Tibial nerve (tissue), 4 donors: Measurements from ENCODE around the gene NNAT. TPM values are rescaled to one million over a fixed set of nuclear protein-coding genes. Genes with fewer than 3 reads are reported as not detected.

Experiments
- DNase-seq, 2 donors: peaks; one replicate each; pipeline ENCODE4 v3.0.0-alpha.2; 2019; ENCODE audit warnings: low spot score in 2 of 2
- H3K27ac ChIP-seq, 4 donors: fragments of 200-600 bp; sonication (generic) in 3 of 4; one replicate each; pipeline ENCODE4 v1.5.1; 2017 to 2019; ENCODE audit warnings: mild to moderate bottlenecking in 1 of 4
- H3K27me3 ChIP-seq, 2 donors: fragments of 200-600 bp; sonication (generic) in 1 of 2; one replicate each; pipeline versions ENCODE4 v1.5.1 to v1.6.0; 2017 to 2019
- H3K36me3 ChIP-seq, 3 donors: fragments of 200-600 bp; sonication (generic); one replicate each; pipeline ENCODE4 v1.5.1; 2018 to 2019
- H3K4me1 ChIP-seq, 4 donors: fragments of 200-600 bp; sonication (generic) in 3 of 4; one replicate each; pipeline ENCODE4 v1.5.1; 2017 to 2019
- H3K4me3 ChIP-seq, 4 donors: fragments of 200-600 bp; sonication (generic) in 3 of 4; one replicate each; pipeline ENCODE4 v1.5.1; 2017 to 2019; ENCODE audit warnings: mild to moderate bottlenecking in 1 of 4, moderate library complexity in 1 of 4
- H3K9me3 ChIP-seq, 4 donors: fragments of 200-600 bp; sonication (generic) in 3 of 4; one replicate each; pipeline ENCODE4 v1.5.1; 2017 to 2019
- EP300 ChIP-seq, 2 donors: sonication (generic); formaldehyde crosslinking; IDR thresholded peaks; one replicate each; pipeline ENCODE4 v1.6.1; 2017; ENCODE audit warnings: antibody characterized with exemption in 2 of 2, mild to moderate bottlenecking in 1 of 2
- POLR2A ChIP-seq, 2 donors: fragments of 450-650 bp; IDR thresholded peaks; one replicate each; pipeline ENCODE4 v1.6.1; 2017; ENCODE audit warnings: antibody characterized with exemption in 2 of 2, mild to moderate bottlenecking in 2 of 2, moderate library complexity in 2 of 2
- WGBS, 2 donors: methylation state at CpG; one replicate each; pipeline ENCODE4 v1.1.5; 2018; 5-methylcytosine and 5-hydroxymethylcytosine counted together
- total RNA-seq, 4 donors: library from RNA; depleted of rRNA; stranded (reverse); fragments of >200 nt; gene quantifications; one replicate each; pipeline ENCODE4 v1.1.0, GENCODE V29; 2016
- TF ChIP-seq, protein P1 (sequence below), 5 experiments: fragments of 200-600 bp in 3 of 5; fragments of 450-650 bp in 2 of 5; sonication (generic) in 3 of 5; IDR thresholded peaks; one replicate each; pipeline ENCODE4 v1.5.1; 2016 to 2019; ENCODE audit warnings: antibody characterized with exemption in 5 of 5, mild to moderate bottlenecking in 3 of 5, moderate library complexity in 2 of 5

The NNAT gene
- total RNA-seq, 4 donors from 2014 or later, result 2.7 to 12.3 (median 8.4) TPM

- no peak for TF ChIP-seq EP300 (IDR thresholded peaks at IDR 0.05)
- TF ChIP-seq, protein P1, sequence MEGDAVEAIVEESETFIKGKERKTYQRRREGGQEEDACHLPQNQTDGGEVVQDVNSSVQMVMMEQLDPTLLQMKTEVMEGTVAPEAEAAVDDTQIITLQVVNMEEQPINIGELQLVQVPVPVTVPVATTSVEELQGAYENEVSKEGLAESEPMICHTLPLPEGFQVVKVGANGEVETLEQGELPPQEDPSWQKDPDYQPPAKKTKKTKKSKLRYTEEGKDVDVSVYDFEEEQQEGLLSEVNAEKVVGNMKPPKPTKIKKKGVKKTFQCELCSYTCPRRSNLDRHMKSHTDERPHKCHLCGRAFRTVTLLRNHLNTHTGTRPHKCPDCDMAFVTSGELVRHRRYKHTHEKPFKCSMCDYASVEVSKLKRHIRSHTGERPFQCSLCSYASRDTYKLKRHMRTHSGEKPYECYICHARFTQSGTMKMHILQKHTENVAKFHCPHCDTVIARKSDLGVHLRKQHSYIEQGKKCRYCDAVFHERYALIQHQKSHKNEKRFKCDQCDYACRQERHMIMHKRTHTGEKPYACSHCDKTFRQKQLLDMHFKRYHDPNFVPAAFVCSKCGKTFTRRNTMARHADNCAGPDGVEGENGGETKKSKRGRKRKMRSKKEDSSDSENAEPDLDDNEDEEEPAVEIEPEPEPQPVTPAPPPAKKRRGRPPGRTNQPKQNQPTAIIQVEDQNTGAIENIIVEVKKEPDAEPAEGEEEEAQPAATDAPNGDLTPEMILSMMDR (IDR thresholded peaks at IDR 0.05), result no peak
- TF ChIP-seq POLR2A (IDR thresholded peaks at IDR 0.05), result no peak
- H3K27me3 ChIP-seq, result peaks cover 0 to 48% of the 10 kb centered on the region in 2 donors
- DNase-seq, result no peak
- H3K4me1 ChIP-seq, result peaks cover 0 to 6% (median 0%) of the 10 kb centered on the region in 4 donors
- no peaks in the 10 kb centered on the region for H3K36me3 ChIP-seq
- H3K9me3 ChIP-seq, result no peaks in the 10 kb centered on the region
- 69 to 72% methylated on average over 4 of the region's 4 CpGs for WGBS, 2 donors
- no peak overlapping the region for H3K4me3 ChIP-seq
- no peak overlapping the region for H3K27ac ChIP-seq
These were observed 39.6 kb downstream of the NNAT start for GRCh38 chr20:37560629-37561028.

DNA sequence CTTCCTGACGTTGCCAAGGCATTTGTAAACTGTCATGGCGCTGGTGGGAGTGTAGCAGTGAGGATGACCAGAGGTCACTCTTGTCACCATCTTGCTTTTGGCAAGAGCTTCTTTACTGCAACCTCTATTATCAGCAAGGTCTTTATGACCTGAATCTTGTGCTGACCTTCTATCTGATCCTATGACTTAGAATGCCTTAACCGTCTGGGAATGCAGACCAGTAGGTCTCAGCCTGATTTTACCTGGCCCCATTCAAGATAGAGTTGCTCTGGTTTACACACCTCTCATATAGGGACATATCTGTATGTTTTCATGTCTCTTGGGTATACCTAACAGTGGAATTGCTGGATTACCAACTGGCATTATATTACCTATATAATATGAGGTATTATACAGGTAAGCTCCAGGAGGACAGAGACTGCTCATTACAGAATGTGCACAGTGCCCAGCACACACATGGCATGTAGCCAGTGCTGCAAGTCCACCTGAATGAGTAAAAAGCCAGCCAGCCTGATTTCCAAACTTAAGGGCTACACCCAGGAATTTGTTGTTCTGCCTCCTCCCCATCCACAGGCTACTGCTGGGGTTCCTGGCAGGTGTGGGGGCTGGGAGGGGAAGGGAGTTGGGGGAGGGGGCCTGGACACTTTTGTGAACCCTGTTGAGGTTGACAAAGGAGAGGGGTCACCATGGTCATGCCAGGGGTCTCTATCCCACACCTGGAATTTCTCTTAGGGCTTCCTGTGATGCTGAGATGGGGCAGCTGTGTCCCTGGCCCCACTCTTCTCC is 41.8 kb downstream of the NNAT start:
- TF ChIP-seq POLR2A (IDR thresholded peaks at IDR 0.05) (no peak), EP300 (IDR thresholded peaks at IDR 0.05) (no peak)
- TF ChIP-seq, protein P1 (IDR thresholded peaks at IDR 0.05), result no peak
- no peak overlapping the region for H3K27ac ChIP-seq
- no peak overlapping the region for H3K4me3 ChIP-seq
- peaks cover 0 to 71% of the 10 kb centered on the region in 2 donors for H3K27me3 ChIP-seq
- no peak for DNase-seq
- no peaks in the 10 kb centered on the region for H3K9me3 ChIP-seq
- peaks cover 0 to 14% (median 0%) of the 10 kb centered on the region in 4 donors for H3K4me1 ChIP-seq
- 52 to 55% methylated on average over 3 of the region's 3 CpGs for whole genome bisulfite sequencing, 2 donors
- H3K36me3 ChIP-seq, result no peaks in the 10 kb centered on the region

DNA sequence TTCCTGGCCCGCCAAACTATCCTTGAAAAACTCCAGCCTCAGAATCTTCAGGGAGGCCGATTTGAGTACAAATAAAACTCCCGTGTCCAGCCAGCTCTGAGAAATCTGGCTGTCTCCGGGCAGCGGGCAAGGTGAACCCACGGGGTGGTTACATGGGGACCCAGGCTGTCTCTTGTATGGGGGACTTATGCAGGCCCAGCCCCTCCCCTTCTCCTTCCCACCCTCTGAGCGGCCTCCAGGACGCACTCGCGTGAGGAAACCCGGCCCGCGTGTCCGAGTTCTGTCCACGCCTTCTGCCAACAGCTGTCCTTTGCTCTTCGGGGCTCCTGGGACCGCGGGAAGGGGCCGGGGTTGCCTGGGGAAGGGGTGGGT is 43.0 kb downstream of the NNAT start:
- Histone ChIP-seq H3K27me3 (peaks cover 0 to 79% of the 10 kb centered on the region in 2 donors), H3K9me3 (no peaks in the 10 kb centered on the region), H3K4me1 (peaks cover 0 to 15% (median 0%) of the 10 kb centered on the region in 4 donors), H3K27ac (no peak overlapping the region), H3K36me3 (no peaks in the 10 kb centered on the region), H3K4me3 (no peak overlapping the region)
- WGBS, 2 donors, result 33 to 69% methylated on average over 7 to 19 of the region's 19 CpGs
- no peak for DNase-seq
- TF ChIP-seq EP300 (IDR thresholded peaks at IDR 0.05) (no peak), POLR2A (IDR thresholded peaks at IDR 0.05) (no peak)
- TF ChIP-seq, protein P1 (IDR thresholded peaks at IDR 0.05), result no peak

DNA sequence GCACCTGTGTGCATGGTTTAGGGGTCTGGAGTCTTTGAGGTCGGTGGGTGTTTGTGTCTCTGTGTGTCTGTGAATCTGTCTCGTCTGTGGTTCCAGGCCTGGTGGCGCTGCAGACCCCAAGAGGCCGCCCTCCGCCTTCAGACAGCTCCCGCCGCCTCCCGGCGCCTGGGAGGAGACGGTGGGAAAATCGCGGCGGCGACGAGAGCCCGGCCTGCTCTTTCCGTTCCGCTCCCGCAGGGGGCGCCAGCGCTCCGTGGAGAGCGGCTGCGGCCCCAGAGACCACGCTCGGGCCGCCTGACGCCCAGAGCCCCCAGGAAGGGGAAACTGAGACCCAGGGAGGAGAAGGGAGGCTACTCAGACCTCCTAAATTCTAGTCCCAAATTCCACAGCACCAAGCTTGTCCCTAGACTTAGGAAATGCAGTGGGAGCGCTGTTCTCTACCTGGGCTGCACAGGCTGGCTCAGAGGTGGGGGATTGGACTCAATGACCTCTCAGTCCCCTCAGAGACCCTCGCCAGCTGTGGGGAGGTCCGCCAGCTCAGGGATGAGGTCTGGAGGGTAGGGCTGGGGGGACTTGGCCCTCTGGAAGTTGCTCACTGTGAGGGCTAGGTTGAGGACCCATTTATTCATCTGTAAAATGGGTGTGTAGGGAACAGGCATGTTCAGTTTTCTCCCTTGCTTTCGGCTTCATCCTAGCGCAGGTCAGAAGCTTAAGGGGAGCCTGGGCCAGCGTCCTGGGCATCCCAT is 43.5 kb downstream of the NNAT start:
- TF ChIP-seq EP300 (IDR thresholded peaks at IDR 0.05) (no peak), POLR2A (IDR thresholded peaks at IDR 0.05) (no peak)
- TF ChIP-seq, protein P1 (IDR thresholded peaks at IDR 0.05), result peak; percentile 73 to 85 (median 81)
- no peaks in the 10 kb centered on the region for H3K9me3 ChIP-seq
- no peak overlapping the region for H3K4me3 ChIP-seq
- peaks cover 0 to 80% of the 10 kb centered on the region in 2 donors for H3K27me3 ChIP-seq
- DNase-seq, result peak in 1 of 2 donors; percentile 20
- no peak overlapping the region for H3K27ac ChIP-seq
- peaks cover 0 to 15% (median 0%) of the 10 kb centered on the region in 4 donors for H3K4me1 ChIP-seq
- 10 to 15% methylated on average over 26 to 33 of the region's 34 CpGs for WGBS, 2 donors
- H3K36me3 ChIP-seq, result no peaks in the 10 kb centered on the region
